GM18868 (cell line): ENCODE results near the gene ACACB.

ENCODE experiments used
- ATAC-seq: cut with Tn5 transposase; IDR thresholded peaks from one replicate; pipeline ENCODE4 v1.9.1; 2021; ENCODE audit warnings: mild to moderate bottlenecking, moderate library complexity; ENCODE audit not compliant: unreplicated experiment

Gene ACACB

DNA sequence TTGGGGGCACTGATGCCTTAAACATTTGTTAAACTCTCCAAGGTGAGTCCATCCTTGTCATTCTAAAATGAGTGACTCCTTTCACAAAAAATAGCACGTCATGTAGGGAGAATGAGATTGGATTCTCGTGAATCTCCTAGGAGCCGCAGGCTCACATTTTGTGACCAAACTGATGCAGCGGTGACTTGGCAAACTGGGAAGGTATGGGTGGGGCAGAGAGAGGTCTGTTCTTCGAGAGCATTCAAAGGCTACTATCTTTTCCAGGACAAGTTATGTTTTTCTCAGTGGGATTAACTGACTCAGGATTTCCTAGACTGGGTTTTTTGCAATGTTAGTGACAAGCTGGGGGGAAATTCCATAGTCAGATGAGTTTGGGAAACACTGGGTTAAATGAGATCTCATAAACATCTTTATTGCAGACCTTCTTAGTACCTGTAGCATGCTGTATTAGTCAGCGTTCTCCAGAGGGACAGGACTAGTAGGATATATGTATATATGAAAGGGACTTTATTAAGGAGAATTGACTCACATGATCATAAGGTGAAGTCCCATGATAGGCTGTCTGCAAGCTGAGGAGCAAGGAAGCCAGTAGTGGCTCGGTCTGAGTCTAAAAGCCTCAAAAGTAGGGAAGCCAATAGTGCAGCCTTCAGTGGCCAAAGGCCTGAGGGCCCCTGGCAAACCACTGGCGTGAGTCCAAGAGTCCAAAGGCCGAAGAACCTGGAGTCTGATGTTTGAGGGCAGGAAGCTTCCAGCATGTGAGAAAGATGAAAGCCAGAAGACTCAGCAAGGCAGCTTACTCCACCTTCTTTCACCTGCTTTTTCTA lies 131.7 kb downstream of the ACACB start:
- ATAC-seq, result no peak

DNA sequence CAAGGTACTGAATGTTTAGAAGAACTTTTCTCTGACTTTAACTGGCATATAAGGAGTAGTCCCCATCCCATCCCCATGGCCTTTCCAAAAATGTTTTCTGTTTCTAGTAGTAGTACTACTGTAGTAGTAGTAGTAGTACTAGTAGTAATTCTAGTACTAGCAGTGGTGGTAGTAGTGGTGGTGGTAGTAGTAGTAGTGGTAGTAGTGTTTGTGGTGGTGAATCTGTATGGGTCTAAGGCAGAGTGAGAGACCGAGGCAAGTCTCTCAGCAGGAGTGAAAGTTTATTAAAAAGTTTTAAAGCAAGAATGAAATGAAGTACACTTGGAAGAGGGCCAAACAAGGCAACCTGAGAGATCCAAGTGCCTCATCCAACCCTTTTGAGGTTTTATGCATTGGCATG lies 134.1 kb downstream of the ACACB start:
- no peak for ATAC-seq

DNA sequence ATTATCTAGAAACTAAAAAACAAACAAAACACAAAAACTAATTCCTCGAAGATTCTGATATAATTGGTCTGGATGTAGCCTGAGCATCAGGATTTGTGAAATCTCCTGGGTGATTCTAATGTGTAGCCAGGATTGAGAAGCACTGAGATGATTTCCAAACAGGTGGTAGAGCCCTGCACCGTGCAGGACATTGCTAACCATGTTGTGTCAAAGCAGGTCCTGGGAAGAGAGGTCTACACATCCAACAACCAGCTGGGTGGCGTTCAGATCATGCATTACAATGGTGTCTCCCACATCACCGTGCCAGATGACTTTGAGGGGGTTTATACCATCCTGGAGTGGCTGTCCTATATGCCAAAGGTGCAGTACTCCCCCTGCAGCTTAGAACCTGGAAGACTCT lies 136.4 kb downstream of the ACACB start:
- no peak for ATAC-seq

DNA sequence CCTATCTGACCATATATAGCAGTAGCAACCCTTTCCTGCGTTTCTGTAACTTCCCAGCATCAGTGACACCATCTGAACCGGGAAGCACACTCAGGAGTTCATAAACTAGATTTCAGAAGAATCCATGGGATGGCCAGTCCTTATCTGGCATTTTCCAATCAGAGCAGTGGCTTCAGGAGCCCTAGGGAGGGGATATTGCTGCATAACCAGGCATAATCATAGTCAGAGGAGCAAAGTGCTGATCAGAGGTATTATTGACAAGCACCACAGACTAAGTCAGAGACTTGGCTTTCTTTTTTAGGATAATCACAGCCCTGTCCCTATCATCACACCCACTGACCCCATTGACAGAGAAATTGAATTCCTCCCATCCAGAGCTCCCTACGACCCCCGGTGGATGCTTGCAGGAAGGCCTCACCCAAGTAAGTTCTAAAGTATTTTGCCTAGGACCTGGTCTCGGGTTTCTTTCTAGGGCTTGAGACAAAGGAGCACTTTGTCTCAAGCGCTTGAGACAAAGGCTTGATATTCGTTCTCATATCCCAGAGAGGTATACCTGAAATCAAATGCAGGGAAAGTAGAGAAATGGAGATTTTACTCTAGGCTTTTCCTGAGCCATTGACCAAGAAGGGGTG lies 137.6 kb downstream of the ACACB start:
- ATAC-seq, result no peak

DNA sequence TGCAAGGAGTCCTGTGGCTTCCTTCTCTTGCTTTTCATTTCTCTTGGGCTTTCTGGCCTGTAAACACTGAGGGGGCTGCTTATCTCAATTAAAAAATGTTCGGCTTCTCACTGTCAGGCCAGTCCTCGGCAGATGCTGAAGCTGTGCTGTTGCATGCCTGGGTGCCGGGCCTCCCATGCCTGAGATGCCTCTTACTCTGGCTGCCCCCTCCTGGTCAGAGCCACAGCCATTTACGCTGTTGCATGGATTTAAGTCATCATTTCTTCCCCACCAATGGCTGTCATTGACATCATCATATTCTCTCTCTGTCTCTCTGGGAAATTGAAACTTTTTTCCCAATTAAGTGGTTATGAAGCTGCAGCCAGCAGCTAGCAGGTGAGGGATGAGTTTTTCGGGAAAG lies 139.0 kb downstream of the ACACB start:
- no peak for ATAC-seq

DNA sequence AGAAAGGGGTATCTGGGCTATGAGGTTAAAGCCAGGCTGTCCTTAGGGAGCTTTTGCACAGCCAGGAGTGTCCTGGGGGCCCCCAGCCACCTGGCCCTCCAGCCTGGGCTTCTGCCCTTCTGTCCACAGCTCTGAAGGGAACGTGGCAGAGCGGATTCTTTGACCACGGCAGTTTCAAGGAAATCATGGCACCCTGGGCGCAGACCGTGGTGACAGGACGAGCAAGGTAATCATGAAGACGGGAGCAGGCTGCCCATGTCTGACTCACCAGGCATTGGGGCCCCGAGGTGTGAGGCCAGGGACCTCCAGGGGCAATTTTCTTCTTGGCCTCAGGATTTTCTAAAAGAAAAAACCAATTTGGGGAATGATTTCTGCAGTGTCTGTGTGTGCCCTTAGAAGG lies 139.6 kb downstream of the ACACB start:
- ATAC-seq, result no peak

DNA sequence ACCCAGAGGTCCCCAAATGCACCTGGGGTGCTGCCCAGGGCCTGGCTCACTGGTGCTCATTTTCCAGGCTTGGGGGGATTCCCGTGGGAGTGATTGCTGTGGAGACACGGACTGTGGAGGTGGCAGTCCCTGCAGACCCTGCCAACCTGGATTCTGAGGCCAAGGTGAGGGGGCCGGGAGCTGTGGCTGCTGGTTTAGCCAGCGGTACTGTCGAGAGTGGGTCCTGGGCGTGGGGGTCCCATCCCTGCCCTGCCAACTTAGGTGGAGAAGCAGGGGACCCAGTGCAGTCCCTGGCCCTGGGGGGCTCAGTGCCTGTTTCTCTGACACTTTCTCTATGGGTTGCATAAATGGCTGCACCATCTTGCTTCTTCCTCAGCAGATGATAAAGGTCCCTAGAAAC lies 141.8 kb downstream of the ACACB start:
- ATAC-seq, result no peak

DNA sequence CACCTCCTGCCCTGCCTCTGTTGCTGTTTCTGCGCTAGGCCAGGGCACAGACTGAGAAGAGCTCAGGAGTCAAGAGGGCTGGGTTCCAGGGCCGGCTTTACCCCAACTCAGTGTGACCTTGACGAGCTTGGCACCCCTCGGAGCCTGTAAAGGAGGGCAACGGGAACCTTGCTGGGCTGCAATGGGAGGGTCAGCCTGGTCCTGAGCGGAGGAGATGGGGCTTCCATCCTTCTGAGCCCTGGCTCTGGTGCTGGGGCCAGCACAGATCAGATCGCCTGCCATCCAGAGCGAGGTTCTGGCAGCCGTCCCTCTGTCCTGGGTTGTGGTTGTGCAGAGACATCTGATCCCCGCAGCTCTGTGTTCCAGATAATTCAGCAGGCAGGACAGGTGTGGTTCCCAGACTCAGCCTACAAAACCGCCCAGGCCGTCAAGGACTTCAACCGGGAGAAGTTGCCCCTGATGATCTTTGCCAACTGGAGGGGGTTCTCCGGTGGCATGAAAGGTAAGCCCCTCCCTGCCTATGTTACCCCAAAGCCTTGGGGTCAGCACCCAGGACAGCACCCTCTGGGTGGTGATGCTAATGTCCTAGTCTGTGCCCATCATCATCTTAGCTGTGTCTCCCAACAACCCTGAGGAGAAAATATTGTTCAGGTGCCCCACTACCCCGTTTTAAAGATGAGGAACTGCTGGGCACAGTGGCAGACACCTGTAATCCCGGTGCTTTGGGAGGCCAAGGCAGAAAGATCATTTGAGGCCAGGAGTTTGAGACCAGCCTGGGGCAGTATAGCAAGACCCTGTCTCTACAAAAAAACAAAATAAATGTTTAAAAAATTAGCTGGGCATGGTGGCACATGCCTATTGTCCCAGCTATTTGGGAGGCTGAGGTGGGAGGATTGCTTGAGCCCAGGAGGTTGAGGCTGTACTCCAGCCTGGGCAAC lies 142.5 kb downstream of the ACACB start:
- ATAC-seq, result no peak

DNA sequence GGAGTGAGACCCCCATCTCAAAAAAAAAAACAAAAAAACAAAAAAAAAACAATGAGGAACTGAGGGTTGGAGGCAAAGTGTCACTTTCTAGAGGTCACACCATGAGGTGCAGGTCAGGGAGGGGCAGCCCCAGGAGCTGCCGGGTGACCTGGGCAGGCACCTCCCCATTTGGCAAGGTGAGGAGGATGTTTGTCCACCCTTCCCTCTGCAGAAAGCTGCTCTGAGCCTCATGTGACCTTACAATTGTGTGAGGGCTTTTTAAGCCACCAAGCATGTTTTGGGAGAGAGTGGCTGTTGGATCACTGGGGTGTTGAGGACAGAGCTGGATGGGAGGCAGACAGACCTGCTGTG lies 143.1 kb downstream of the ACACB start:
- ATAC-seq, result no peak

DNA sequence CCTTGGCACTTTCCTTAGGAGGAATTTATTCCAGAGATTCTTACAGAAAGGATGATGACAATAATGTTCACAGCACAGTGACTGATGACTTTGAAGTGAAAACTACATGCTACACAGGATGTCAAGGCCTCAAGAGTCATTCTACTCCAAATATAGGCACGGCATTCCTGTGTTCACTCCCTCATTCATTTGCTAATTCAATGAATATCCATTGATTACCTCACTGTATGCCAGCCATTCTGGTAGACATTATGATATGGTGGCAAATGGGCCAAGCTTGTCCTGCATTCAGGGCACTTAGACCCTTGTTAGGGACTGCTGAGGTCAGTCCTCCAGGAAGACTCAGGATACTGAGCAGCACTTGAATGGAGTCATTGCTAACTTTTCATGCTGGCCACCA lies 144.7 kb downstream of the ACACB start:
- ATAC-seq, result no peak

DNA sequence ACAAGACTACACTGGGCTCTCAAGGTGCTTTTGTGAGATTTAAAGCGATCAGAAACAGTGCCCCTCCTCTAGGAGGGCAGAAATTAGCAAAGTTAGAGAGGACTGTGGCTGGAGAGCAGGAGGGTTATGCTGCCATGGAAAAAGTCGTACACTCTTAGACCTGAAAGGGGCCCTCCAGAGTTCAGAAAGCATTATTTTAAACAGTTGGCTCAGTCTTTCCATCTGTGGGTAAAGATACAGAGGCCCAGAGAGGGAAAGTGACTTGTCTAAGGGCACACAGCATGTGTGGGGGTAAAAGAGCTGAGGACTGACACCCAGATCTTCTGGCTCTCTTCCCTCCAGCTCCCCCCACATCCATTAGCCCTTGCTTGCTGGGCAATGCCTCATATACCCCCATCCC lies 145.6 kb downstream of the ACACB start:
- no peak for ATAC-seq

DNA sequence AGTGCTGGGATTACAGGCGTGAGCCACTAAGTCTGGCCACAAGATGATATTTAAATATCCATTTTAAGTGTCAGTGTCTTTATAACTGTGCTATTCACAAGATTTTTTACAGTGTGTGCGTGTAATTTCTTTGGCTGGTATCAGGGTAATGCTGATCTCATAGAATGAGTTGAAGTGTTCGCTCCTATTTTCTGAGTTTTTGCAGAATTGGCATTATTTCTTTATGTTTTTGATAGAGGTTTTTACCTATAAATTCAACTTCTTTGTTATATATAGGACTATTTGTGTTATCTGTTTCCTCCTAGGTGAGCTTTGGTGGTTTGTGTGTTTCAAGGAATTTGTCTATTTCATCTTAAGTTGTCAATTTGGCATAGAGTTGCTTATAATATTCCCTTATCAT lies 147.1 kb downstream of the ACACB start:
- ATAC-seq, result no peak

DNA sequence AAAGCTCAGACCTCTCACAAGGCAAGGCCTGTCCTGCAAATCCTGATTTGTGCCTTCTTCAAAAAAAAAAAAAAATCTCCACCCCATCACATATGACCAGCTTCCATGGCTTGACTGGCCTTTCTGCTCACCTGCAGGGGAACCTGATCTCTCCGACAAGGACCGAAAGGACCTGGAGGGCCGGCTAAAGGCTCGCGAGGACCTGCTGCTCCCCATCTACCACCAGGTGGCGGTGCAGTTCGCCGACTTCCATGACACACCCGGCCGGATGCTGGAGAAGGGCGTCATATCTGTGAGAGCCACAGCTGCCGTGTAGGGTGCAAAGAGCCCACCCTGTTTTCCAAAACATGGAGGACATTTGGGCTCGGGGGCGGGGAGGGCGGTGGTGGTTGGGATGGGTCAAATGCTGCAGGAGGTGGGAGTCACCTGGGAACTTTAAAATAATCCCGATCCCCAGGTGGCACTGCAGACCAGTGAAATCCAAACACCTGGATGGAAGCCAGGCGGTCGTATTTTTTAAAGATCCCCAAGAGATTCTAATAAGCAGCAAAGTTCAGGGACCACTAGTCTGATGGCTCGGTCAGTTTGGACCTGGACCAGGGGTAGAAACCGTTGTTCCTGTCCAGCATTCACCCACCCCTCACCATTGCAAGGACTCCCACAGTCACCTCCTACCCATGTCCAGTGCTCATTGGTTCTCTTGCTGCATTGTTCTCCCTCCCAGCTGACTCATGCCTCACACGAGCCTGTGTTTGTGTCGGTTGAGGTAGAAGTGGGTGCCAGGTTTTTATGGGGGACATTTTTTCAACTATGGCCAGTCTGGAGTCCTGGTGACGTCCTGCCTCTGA lies 147.9 kb downstream of the ACACB start:
- no peak for ATAC-seq

DNA sequence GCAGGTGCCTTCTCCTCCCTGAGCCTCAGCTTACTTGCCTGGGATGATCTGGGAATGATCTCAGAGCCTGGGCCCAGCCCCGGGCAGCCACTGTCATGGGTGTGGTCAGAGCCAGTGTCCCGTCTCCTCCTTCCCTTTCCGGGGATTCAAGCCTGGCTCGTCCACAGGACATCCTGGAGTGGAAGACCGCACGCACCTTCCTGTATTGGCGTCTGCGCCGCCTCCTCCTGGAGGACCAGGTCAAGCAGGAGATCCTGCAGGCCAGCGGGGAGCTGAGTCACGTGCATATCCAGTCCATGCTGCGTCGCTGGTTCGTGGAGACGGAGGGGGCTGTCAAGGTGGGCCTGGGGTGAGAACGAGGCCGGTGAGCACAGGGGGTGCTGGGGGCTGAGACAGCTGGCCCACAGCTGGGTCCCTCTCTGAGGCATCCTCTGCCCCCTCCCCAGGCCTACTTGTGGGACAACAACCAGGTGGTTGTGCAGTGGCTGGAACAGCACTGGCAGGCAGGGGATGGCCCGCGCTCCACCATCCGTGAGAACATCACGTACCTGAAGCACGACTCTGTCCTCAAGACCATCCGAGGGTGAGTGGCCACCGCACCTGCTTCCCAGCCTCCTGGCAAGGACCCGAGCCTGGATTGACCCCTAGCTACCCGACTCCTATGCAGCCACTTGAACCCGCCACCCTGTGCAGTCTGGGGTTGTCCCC lies 148.7 kb downstream of the ACACB start:
- no peak for ATAC-seq

DNA sequence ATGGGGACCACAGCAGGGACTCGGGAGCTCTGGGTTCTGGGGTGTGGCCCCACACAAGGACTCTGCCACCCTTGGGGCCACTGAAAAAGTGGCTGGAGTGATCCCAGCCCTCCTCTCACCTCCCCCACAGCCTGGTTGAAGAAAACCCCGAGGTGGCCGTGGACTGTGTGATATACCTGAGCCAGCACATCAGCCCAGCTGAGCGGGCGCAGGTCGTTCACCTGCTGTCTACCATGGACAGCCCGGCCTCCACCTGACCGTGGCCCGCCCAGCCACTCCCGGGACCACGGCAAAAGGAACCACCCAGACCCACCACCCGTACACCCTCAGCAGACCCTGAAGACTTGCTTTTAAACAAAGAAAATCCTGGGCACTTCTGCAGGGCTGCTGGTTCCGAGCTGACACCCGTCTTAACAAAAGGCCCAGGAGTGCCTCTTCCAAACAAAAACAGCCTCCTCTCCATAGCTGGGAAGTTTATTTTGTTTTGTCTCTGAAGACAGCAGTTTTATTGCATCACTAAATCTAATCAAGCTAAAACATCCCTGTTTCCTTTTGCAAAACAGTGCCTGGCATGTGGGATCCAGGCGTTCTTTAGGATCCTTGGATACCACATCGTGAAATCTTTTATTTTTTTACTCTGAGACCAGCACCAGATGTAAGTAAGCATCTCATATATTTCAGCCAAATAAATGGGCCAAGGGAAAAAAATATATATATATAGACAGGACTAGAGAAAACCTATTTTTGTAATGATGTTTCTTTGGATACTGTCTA lies 149.9 kb downstream of the ACACB start:
- ATAC-seq, result no peak

DNA sequence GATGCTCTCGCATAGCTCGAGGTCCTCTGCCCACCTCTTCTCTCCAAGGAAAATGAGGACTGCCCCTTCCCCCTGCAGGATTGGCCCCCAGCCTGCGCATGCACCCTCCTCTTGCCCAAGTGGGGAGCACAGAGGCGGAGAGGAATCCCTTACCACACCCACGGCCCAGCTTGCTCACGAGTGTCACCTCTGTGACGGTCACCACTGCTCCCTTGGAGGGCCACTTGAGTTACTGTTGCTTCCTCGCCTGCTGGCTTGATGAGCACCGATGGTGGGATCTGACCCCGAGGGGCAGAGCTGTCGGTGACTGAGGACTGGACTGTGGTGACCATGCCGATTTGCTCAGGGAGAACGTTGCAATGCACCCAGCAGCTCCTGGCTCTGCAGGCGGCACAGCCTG lies 151.0 kb downstream of the ACACB start:
- ATAC-seq, result no peak

DNA sequence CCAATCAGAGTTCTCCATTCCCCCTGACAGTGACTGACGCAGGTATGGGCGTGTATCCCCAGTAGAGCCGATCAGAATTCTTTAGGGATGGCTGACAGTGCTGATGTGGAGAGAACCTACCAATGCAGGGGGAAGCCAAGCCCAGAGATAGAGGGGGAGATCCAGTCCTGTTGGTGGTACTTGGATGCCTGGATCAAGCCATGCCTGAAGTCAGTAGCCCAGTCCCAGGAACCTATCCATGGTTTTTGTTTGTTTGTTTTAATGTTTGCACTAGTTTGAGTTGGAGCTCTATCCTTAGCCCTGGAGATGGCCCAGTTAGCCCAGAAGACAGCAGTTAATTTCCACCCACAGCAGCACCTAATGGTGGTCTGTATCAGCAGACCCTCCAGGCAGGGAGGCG lies 152.5 kb downstream of the ACACB start:
- no peak for ATAC-seq

DNA sequence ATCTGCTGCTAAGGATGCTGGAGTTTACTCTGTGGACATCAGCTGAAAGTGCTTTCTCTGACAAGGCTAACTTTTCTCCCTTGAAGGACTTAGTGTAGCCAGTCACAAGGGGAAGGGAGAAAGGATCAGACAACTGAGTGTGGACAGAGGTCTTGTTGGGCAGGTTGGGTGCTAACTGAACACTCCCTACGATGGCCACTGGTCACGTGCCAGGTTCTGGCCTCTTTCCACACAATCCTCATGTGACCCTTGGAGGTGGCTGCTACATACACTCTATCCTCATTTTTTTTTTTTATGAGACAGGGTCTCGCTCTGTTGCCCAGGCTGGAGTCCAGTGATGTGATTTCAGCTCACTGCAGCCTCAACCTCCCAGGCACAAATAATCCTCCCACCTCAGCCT lies 153.0 kb downstream of the ACACB start:
- ATAC-seq, result no peak

DNA sequence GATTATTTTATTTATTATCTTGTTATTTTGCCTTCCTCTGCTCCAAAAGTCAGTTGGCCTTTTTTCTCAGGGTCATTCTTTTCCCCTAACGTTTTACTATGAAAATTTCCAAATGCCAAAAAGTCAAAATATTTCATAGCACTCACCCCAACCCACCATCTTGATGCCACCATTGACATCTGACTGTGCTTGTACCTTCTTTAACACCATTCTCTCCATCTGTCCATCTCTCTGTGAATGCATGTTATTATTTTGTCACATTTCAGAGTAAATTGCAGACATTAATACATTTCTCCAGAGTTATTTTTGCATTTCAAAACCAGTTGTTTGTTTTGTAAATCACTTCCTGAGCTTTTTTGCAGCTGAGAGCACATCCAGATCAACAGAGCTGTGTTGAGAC lies 154.1 kb downstream of the ACACB start:
- no peak for ATAC-seq
